Caki2 (cell line): ENCODE results near the gene EID1. TPM values are rescaled to one million over a fixed set of nuclear protein-coding genes. Genes with fewer than 3 reads are reported as not detected.
"Not testable (repeated sequence)": the region's sequence is repeated elsewhere in the genome, so short reads cannot be mapped to it uniquely, and the experiment has no call there.

Experiments
- DNase-seq: peaks from one replicate; pipeline ENCODE4 v3.0.0-alpha.2; 2015; ENCODE audit warnings: low read depth
- in situ Hi-C: cut with HindIII; loops from 2 replicates; pipeline ENCODE4 v1.10.0; 2016; ENCODE audit warnings: low sequenced_read_pairs, low pct_unique_long_range_greater_than_20kb, mixed read lengths
- total RNA-seq: library from RNA; depleted of rRNA; stranded (reverse); fragments of >200 nt; shearing (Covaris generic); gene quantifications from 2 replicates; pipeline ENCODE4 v1.2.3, GENCODE V29; 2014; ENCODE audit warnings: low replicate concordance

Gene EID1
- total RNA-seq, 1 experiment from 2014 or later: 165 TPM

- DNase-seq: no peak
- in situ Hi-C loops: loop anchor here (25.0 kb wide), 1 partner anchor 240 kb away; no protein-coding TSS in a partner anchor
Measured at GRCh38 chr15:48896869-48897814, 19.2 kb downstream of the EID1 start.

DNA sequence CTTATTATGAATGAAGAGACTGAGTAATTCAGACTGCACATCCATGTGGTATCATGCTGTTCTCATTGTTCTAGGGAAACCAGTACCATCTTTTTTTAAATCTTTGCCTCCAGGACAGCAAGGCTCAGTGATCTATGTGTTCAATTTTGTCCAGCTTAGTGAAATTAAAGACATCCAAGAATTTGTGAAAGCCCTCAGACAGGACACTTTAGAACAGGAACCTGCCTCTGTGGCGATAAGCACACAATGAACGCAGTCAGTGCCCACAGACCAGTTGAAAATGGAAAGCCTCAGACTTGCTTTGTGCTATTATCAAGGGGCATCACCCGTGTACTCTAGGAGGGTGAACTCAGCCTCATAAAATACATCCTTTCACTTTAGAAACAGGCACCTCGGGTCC is 20.1 kb downstream of the EID1 start:
- in situ Hi-C loops: loop anchor here (25.0 kb wide), 1 partner anchor 239 kb away; no protein-coding TSS in a partner anchor

DNA sequence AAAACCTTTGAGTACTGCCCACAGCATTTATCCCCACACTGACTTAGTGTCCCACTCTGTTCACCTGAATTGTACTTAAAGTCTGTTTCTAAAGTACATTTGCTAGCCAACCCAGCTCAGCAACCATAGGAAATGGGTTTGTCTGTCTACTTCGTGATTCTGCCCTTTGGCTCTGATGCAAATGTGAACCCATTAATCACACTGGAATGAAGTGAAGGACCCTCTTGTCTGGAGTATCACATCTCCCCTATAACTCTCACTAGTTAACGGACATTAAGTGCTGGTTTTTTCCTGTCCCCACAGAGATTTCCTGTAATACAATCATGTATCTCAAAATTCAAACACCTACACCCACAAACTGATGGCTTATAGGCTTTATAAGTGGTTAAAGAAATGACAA is 20.5 kb downstream of the EID1 start:
- in situ Hi-C loops: loop anchor here (25.0 kb wide), 1 partner anchor 239 kb away; no protein-coding TSS in a partner anchor

More for the DNA sequence above, 20.1 kb downstream of the EID1 start:
- no peak for DNase-seq

GRCh38 chr15:48899793-48900192 is 21.9 kb downstream of the EID1 start:
- in situ Hi-C loops: loop anchor here (25.0 kb wide), 1 partner anchor 238 kb away; no protein-coding TSS in a partner anchor
- no peak for DNase-seq

More for the DNA sequence above, 20.5 kb downstream of the EID1 start:
- no peak for DNase-seq

- no peak for DNase-seq
- in situ Hi-C loops: no loop called here
Measured at GRCh38 chr15:48904758-48905157, 26.8 kb downstream of the EID1 start.

DNA sequence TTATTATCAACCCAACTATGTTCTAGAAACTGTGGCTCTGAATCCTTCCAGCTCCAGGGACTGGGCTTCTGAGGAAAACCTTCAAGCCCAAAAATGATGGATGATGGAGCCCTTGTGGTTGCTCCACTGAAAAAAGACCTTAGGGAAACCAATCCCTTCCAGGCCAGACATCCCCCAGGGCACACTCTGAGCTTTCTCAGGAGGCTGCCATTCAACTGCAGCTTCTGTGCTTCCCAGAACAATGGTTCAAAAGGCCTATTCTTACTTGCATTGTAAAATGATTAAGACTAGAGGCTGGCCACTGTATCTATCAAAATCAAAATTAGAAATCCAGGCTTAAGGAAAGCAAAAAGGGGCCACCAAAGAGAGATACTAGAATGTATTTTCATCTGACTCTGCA is 27.3 kb downstream of the EID1 start:
- DNase-seq: no peak
- in situ Hi-C loops: no loop called here

- in situ Hi-C loops: no loop called here
- no peak for DNase-seq
Measured at GRCh38 chr15:48905847-48906246, 27.9 kb downstream of the EID1 start.

DNA sequence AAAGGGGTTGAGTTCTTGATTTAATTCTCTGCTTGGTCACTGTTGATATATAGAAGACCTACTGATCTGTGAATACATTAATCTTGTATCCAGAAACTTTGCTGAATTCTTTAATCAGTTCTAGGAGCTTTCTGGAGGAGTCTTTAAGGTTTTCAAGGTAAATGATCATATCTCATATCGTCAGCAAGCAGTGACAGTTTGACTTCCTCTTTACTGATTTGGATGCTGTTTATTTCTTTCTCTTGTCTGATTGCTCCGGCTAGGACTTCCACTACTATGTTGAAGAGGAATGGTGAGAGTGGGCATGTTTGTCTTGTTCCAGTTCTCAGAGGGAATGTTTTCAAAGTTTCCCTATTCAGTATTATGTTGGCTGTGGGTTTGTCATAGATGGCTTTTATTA is 31.4 kb downstream of the EID1 start:
- in situ Hi-C loops: not testable (repeated sequence)

DNA sequence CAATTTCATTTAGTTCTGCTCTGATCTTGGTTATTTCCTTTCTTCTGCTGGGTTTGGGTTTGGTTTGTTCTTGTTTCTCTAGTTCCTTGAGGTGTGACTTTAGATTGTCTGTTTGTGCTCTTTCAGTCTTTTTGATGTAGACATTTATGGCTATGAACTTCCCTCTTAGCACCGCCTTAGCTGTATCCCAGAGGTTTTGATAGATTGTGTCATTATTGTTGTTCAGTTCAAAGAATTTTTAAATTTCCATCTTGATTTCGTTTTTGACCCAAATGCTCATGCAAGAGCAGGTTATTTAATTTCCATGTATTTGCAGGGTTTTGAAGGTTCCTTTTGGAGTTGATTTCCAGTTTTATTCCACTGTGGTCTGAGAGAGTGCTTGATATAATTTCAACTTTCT is 32.6 kb downstream of the EID1 start:
- in situ Hi-C loops, DNase-seq: not testable (repeated sequence)

More for the DNA sequence above, 31.4 kb downstream of the EID1 start:
- DNase-seq: not testable (repeated sequence)

GRCh38 chr15:48913141-48913540 is 35.2 kb downstream of the EID1 start:
- in situ Hi-C loops: no loop called here
- DNase-seq: peak; percentile 6

- DNase-seq: no peak
- in situ Hi-C loops: no loop called here
Measured at GRCh38 chr15:48914717-48915116, 36.8 kb downstream of the EID1 start.

GRCh38 chr15:48915861-48916260 is 37.9 kb downstream of the EID1 start:
- in situ Hi-C loops: no loop called here
- no peak for DNase-seq

DNA sequence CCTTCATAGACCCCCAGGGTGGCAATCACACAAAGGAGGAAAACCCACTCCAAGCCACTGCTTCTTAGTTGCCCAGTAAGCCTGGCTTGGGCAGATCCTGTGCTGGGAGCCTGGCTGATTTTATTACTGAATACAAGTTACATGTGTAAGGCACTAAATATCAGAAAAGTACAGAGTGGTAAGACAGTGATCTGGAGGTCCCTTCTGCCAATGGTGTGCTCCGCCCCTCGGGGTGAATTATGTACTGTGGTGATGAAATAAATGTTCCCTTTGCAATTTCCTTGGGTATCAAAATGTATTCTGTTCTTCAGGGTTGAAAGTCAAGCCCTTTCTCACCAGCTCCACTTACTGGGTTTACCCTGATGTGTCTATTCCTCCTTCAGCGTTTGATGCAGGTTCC is 38.8 kb downstream of the EID1 start:
- DNase-seq: no peak
- in situ Hi-C loops: no loop called here

GRCh38 chr15:48922046-48922445 is 44.1 kb downstream of the EID1 start:
- DNase-seq: no peak
- in situ Hi-C loops: no loop called here

GRCh38 chr15:48924528-48925393 is 46.8 kb downstream of the EID1 start:
- no peak for DNase-seq
- in situ Hi-C loops: no loop called here

DNA sequence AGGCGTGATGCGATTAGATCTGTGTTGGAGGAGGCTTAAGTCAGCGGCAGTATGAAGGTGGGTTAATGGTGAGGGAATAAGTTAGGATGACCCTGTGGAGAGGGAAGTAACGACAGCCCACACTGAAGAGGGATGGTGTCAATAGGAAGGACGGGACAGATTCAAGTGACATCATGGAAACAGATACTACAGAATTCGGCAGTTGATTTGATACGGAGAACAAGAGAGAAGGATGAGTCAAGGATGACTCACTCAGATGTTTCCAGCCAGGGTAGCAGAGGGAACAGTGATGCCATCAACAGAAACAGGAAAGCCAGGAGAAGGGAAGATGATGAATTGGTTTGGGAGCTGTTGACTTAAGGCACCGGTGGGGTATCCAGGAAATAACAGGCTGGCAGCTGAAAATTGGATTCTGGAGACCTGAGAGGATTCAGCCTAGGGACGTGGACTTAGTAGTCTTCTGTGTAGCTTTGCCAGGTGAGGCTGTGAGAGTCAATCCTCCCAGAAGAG is 47.8 kb downstream of the EID1 start:
- DNase-seq: peak; percentile 86
- in situ Hi-C loops: no loop called here

GRCh38 chr15:48928877-48929538 is 51.1 kb downstream of the EID1 start:
- in situ Hi-C loops: no loop called here
- no peak for DNase-seq

- in situ Hi-C loops: no loop called here
- no peak for DNase-seq
Measured at GRCh38 chr15:48929661-48930060, 51.7 kb downstream of the EID1 start.
